ENCODE measurements around the gene TTLL9.

The TTLL9 gene

DNA sequence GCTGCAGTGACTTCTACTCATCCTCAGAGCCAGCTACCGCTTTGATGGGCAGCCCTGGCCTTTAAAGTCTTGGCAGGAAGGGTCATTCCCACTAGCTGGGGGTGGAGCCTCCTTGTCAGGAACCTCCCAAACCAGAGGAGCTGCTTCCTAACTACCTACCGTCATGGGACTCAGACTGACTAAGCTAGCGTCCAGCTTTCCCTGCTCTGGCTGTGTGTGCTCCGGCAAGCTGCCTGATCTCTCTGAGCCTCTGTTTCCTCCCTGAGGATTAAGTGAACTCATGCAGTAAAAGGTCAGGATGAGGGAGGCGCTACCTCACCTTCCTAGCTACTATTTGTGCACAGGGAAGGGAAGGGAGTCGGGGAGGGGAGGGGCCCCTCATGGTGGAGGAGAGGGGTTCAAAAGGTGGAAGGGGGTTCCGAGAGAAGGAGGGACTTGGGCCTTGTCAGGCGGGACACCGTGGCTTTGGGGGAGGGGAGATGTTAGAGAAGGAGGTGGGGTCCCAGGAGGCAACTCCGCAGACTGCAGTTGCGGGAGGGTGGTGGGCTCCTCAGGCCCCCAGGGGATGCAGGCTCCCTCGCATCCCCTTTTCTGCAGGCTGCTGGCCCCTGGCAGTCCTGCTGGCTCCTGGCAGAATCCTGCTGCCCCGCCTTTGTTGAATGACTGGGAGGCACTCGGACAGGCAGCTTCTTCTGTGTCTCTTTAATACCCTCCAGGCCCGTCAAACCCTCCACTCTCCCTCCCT, 9.9 kb upstream of the TTLL9 start:
- no peak for TF ChIP-seq SUZ12 (IDR thresholded peaks at IDR 0.05; ENCODE audit: extremely low read depth, insufficient read depth, insufficient read length)
- TF ChIP-seq YY1 (IDR thresholded peaks at IDR 0.05; ENCODE audit: insufficient read depth, insufficient read length): no peak
- no peak for TF ChIP-seq ZNF274 (IDR thresholded peaks at IDR 0.05; ENCODE audit: low read depth, low read length)
- no peaks in the 10 kb centered on the region for H3K36me3 ChIP-seq (ENCODE audit: insufficient read depth, insufficient read length, low read length)
- DNase-seq (ENCODE audit: low read depth, low spot score): no peak
- peaks cover 15% of the 10 kb centered on the region for H3K4me1 ChIP-seq (ENCODE audit: insufficient read depth, insufficient read length)
- peak overlapping the region; percentile 58 for H3K9ac ChIP-seq (ENCODE audit: insufficient read length, low read depth)
- H3K9me3 ChIP-seq (ENCODE audit: insufficient read depth, low read length): no peaks in the 10 kb centered on the region
- peaks cover 3% of the 10 kb centered on the region for H3K27me3 ChIP-seq (ENCODE audit: insufficient read depth, insufficient read length)
- peak overlapping the region; percentile 70 for H3K4me3 ChIP-seq (ENCODE audit: insufficient read length, low read depth)

DNA sequence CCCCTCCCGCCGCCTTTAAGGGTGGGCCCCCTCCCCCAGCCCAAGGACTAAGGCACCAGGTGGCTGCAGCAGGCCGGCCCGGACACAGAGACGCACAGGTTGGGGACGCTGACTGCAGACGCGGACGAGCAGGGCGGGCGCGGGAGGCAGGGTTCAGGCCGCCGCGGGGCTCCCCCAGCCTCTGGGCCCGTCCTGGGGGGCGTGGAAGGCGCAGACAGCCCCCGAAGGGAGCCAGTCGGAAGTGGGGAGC, 9.4 kb upstream of the TTLL9 start:
- DNase-seq (ENCODE audit: low read depth, low spot score): no peak
- Histone ChIP-seq H3K4me3 (ENCODE audit: insufficient read length, low read depth) (peak overlapping the region; percentile 70), H3K9me3 (ENCODE audit: insufficient read depth, low read length) (no peaks in the 10 kb centered on the region), H3K27me3 (ENCODE audit: insufficient read depth, insufficient read length) (peaks cover 3% of the 10 kb centered on the region), H3K9ac (ENCODE audit: insufficient read length, low read depth) (peak overlapping the region; percentile 85), H3K36me3 (ENCODE audit: insufficient read depth, insufficient read length, low read length) (no peaks in the 10 kb centered on the region), H3K4me1 (ENCODE audit: insufficient read depth, insufficient read length) (peaks cover 15% of the 10 kb centered on the region)
- TF ChIP-seq YY1 (IDR thresholded peaks at IDR 0.05; ENCODE audit: insufficient read depth, insufficient read length) (no peak), SUZ12 (IDR thresholded peaks at IDR 0.05; ENCODE audit: extremely low read depth, insufficient read depth, insufficient read length) (no peak), ZNF274 (IDR thresholded peaks at IDR 0.05; ENCODE audit: low read depth, low read length) (no peak)

DNA sequence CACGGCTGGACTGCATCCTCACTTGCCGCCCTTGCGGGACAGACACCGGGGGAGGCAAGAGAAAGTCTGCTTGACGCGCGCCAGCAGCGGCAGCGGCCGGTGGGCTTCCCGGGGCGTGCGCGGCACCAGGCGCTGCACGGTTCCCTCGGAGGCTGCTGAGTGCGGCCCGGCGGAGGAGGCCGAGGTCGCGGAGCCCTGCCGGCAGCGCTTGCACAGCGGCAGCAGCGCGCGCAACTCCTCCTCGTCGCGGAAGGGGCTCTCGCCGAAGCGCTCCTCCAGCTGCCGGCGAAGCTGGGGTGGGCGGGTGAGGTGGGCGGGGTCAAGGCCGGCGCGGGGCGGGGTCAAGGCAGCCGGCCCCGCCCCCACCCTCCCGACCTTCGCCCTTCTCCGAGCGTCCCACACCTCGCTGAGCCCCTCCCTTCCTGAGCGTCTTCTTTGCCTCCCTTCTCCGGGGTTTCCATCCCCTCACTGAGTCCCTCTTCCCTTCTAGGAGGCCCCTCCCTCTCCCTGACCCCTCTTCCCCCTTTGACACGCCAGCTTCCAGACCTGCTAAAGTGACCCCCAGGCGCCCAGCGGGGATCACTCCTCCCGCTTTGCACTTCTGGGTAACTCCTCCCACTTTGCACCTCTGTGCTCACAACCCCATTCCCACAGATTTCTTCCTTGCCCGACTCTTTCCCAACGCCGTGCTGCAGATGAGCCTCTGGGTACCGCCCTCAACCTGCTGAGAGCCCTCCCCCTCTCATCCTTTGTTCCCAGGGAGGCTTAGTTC, 8.9 kb upstream of the TTLL9 start:
- DNase-seq (ENCODE audit: low read depth, low spot score): peak; percentile 63
- TF ChIP-seq YY1 (IDR thresholded peaks at IDR 0.05; ENCODE audit: insufficient read depth, insufficient read length) (no peak), SUZ12 (IDR thresholded peaks at IDR 0.05; ENCODE audit: extremely low read depth, insufficient read depth, insufficient read length) (no peak), ZNF274 (IDR thresholded peaks at IDR 0.05; ENCODE audit: low read depth, low read length) (no peak)
- H3K9ac ChIP-seq (ENCODE audit: insufficient read length, low read depth): peak overlapping the region; percentile 85

DNA sequence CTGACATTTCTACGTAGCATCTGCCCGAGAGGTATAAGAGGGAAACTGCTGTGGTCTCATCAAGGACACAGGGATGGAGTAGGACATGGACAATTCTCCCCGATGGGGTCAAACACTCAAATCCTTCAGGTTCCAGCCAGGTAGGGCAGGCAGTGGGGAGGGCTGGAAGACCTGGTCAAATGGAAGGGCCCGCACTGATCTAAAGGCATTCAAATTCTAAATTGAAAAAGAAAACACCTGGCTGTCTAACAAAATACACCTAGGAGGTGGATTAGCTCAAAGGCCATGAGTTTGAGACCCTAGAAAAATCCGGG, 8.3 kb upstream of the TTLL9 start:
- H3K27me3 ChIP-seq (ENCODE audit: insufficient read depth, insufficient read length): peaks cover 3% of the 10 kb centered on the region
- no peaks in the 10 kb centered on the region for H3K36me3 ChIP-seq (ENCODE audit: insufficient read depth, insufficient read length, low read length)
- H3K9ac ChIP-seq (ENCODE audit: insufficient read length, low read depth): no peak overlapping the region
- H3K9me3 ChIP-seq (ENCODE audit: insufficient read depth, low read length): no peaks in the 10 kb centered on the region
- DNase-seq (ENCODE audit: low read depth, low spot score): no peak
- TF ChIP-seq SUZ12 (IDR thresholded peaks at IDR 0.05; ENCODE audit: extremely low read depth, insufficient read depth, insufficient read length): no peak
- TF ChIP-seq ZNF274 (IDR thresholded peaks at IDR 0.05; ENCODE audit: low read depth, low read length): no peak
- no peak for TF ChIP-seq YY1 (IDR thresholded peaks at IDR 0.05; ENCODE audit: insufficient read depth, insufficient read length)
- H3K4me1 ChIP-seq (ENCODE audit: insufficient read depth, insufficient read length): peaks cover 9% of the 10 kb centered on the region
- H3K4me3 ChIP-seq (ENCODE audit: insufficient read length, low read depth): peak overlapping the region; percentile 40

More for the DNA sequence above, 8.9 kb upstream of the TTLL9 start:
- Histone ChIP-seq H3K4me1 (ENCODE audit: insufficient read depth, insufficient read length) (peaks cover 14% of the 10 kb centered on the region), H3K4me3 (ENCODE audit: insufficient read length, low read depth) (peak overlapping the region; percentile 70), H3K36me3 (ENCODE audit: insufficient read depth, insufficient read length, low read length) (no peaks in the 10 kb centered on the region), H3K9me3 (ENCODE audit: insufficient read depth, low read length) (no peaks in the 10 kb centered on the region), H3K27me3 (ENCODE audit: insufficient read depth, insufficient read length) (peaks cover 3% of the 10 kb centered on the region)

DNA sequence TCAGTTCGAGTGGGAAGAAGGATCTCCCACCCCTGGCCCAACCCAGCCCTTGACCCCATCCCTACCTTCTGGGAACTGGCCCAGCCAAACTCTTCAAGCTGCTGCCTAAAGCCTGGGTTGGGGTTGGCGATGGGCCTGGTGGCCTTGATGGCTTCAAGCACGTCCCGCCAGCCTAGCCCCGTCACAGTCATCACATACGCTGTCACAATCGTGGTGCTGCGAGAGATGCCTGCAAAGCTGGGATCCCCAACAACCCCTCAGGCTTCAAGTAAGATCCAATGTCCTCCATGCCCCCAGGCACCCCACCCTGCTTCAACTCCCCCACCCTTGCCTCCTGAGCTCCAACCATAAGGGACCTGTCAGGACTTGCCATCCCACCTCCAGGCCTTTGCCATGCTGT, 7.9 kb upstream of the TTLL9 start:
- TF ChIP-seq SUZ12 (IDR thresholded peaks at IDR 0.05; ENCODE audit: extremely low read depth, insufficient read depth, insufficient read length) (no peak), ZNF274 (IDR thresholded peaks at IDR 0.05; ENCODE audit: low read depth, low read length) (no peak), YY1 (IDR thresholded peaks at IDR 0.05; ENCODE audit: insufficient read depth, insufficient read length) (no peak)
- H3K4me3 ChIP-seq (ENCODE audit: insufficient read length, low read depth): no peak overlapping the region

DNA sequence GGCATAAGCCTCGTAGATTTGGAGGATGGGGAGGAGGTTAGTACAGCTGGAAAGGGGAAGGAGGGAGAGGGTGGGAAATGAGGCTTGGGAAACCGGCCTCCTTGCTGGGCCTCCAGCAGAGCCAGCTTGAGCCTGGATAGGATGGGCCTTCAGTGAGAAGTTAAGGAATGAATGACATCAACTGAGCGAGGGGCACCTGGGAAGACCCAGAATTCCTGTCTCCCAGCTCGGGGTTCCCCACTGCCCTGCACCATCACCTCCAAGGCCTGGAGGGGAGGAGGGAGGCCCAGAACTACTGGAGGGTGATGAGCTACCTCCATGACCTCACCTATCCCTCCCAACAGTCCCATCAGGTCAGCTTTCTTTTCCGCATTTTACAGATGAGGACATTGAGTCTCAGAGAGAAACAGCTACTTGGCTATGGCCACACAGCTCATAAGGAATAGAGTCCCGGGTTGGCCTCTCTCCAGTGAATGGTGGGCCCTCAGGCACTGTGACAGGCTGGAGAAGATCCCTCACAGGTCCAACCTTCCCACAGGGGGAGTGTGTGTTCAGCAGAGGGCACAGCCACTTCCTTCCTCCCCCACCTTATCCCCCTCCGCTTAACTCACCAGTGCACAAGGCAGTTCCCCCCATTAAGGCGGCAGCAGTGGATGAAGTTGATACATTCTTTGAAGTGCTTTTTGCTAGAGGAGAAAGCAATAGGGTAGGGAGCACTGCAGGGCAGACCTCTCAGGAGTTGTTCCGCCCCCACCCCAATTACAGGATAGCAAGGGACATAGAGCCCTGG, 6.9 kb upstream of the TTLL9 start:
- no peak for TF ChIP-seq YY1 (IDR thresholded peaks at IDR 0.05; ENCODE audit: insufficient read depth, insufficient read length)
- TF ChIP-seq ZNF274 (IDR thresholded peaks at IDR 0.05; ENCODE audit: low read depth, low read length): no peak
- no peak for TF ChIP-seq SUZ12 (IDR thresholded peaks at IDR 0.05; ENCODE audit: extremely low read depth, insufficient read depth, insufficient read length)
- DNase-seq (ENCODE audit: low read depth, low spot score): no peak
- no peaks in the 10 kb centered on the region for H3K36me3 ChIP-seq (ENCODE audit: insufficient read depth, insufficient read length, low read length)
- peaks cover 6% of the 10 kb centered on the region for H3K27me3 ChIP-seq (ENCODE audit: insufficient read depth, insufficient read length)
- no peak overlapping the region for H3K9ac ChIP-seq (ENCODE audit: insufficient read length, low read depth)
- H3K4me1 ChIP-seq (ENCODE audit: insufficient read depth, insufficient read length): peaks cover 8% of the 10 kb centered on the region
- H3K4me3 ChIP-seq (ENCODE audit: insufficient read length, low read depth): no peak overlapping the region
- H3K9me3 ChIP-seq (ENCODE audit: insufficient read depth, low read length): no peaks in the 10 kb centered on the region

More for the DNA sequence above, 7.9 kb upstream of the TTLL9 start:
- no peaks in the 10 kb centered on the region for H3K9me3 ChIP-seq (ENCODE audit: insufficient read depth, low read length)
- peaks cover 3% of the 10 kb centered on the region for H3K27me3 ChIP-seq (ENCODE audit: insufficient read depth, insufficient read length)
- H3K9ac ChIP-seq (ENCODE audit: insufficient read length, low read depth): no peak overlapping the region
- H3K4me1 ChIP-seq (ENCODE audit: insufficient read depth, insufficient read length): peaks cover 9% of the 10 kb centered on the region
- no peaks in the 10 kb centered on the region for H3K36me3 ChIP-seq (ENCODE audit: insufficient read depth, insufficient read length, low read length)
- DNase-seq (ENCODE audit: low read depth, low spot score): no peak

Measured in NT2/D1 (cell line).